ENCODE measurements around the gene NRBP1. TPM values are rescaled to one million over a fixed set of nuclear protein-coding genes. Genes with fewer than 3 reads are reported as not detected.

The NRBP1 gene
- total RNA-seq, 1 donor from 2014 or later = 78.9 TPM

DNA sequence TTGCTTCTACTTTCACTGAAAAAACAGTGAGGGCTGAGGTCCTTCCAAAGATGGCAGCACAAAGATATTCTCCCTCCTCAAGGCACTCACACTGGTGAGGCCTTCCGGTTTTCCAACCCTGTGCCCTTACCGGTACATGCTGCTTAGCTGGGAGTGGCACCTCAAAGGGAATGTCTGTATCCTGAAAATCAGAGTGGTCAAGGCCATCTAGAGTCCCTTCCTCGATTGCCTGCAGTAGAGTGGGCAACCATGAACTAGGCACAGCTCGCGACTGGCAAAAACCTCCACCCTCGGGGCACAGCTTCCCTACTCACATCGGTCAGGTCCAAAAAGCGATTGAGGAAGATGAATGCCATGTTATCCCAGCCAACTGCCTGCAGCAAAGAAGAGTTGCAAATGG, 17.2 kb downstream of the NRBP1 start:
- DNase-seq = no peak
- H3K9me3 Mint-ChIP-seq = no peaks in the 10 kb centered on the region
- no peaks in the 10 kb centered on the region for H3K27me3 Mint-ChIP-seq
- H3K4me1 Mint-ChIP-seq = peaks cover 13% of the 10 kb centered on the region
- intact Hi-C loops (cut with micrococcal nuclease) = no loop called here
- TF ChIP-seq, protein P1, sequence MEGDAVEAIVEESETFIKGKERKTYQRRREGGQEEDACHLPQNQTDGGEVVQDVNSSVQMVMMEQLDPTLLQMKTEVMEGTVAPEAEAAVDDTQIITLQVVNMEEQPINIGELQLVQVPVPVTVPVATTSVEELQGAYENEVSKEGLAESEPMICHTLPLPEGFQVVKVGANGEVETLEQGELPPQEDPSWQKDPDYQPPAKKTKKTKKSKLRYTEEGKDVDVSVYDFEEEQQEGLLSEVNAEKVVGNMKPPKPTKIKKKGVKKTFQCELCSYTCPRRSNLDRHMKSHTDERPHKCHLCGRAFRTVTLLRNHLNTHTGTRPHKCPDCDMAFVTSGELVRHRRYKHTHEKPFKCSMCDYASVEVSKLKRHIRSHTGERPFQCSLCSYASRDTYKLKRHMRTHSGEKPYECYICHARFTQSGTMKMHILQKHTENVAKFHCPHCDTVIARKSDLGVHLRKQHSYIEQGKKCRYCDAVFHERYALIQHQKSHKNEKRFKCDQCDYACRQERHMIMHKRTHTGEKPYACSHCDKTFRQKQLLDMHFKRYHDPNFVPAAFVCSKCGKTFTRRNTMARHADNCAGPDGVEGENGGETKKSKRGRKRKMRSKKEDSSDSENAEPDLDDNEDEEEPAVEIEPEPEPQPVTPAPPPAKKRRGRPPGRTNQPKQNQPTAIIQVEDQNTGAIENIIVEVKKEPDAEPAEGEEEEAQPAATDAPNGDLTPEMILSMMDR (IDR thresholded peaks at IDR 0.05) = no peak
- ATAC-seq (ENCODE audit: low read depth) = no peak
- POLR2A ChIA-PET = no interaction called here
- no peak overlapping the region for H3K27ac Mint-ChIP-seq
- peaks cover 57% of the 10 kb centered on the region for H3K36me3 Mint-ChIP-seq (ENCODE audit: low read depth)
- H3K4me3 Mint-ChIP-seq = no peak overlapping the region
- CTCF ChIA-PET = no interaction called here

DNA sequence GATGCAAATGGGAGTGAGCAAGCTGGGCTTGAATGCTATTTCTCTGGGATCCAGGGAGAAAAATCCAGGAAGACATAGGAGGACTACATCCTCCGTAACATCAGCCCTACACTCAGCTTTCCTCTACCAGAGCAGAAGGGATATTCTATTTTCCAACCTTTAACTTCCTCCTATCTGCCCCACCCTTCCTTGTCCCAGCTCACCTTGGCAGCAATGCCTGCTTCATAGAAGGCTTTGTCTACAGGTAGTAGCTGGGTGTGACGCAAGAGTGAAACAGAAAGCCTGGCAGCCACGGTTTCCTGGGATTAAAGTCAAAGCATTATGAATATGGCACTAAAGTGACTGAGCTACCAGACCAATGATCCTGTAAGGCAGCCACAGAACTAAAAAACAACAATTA, 17.6 kb downstream of the NRBP1 start:
- POLR2A ChIA-PET = no interaction called here
- Mint-ChIP-seq H3K4me1 (peaks cover 13% of the 10 kb centered on the region), H3K27me3 (no peaks in the 10 kb centered on the region), H3K9me3 (no peaks in the 10 kb centered on the region), H3K36me3 (ENCODE audit: low read depth) (peaks cover 54% of the 10 kb centered on the region), H3K4me3 (no peak overlapping the region), H3K27ac (no peak overlapping the region)
- TF ChIP-seq, protein P1 (IDR thresholded peaks at IDR 0.05) = no peak
- ATAC-seq (ENCODE audit: low read depth) (no peak), DNase-seq (no peak)
- intact Hi-C loops (cut with micrococcal nuclease) = no loop called here
- CTCF ChIA-PET = no interaction called here

DNA sequence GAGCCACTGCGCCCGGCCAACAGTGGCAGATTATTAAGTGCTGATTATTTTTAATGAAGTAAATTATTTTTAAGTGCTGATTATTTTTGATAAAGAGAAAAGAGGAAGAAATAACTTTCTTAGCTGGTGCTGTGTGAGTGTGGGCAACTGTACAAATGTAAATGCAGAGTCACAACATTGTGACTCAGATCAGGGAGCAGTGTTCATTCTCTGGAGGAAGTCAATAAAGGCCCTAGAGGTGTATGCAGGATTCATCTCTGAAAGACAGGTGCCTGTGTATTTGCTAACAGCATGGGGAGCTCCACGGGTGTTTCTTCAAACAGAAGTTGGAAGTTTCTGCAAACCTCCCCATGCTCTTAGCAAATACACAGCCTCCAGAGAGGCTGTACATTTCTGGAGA, 19.9 kb downstream of the NRBP1 start:
- no peaks in the 10 kb centered on the region for H3K4me1 Mint-ChIP-seq
- TF ChIP-seq, protein P1 (IDR thresholded peaks at IDR 0.05) = no peak
- peaks cover 45% of the 10 kb centered on the region for H3K36me3 Mint-ChIP-seq (ENCODE audit: low read depth)
- intact Hi-C loops (cut with micrococcal nuclease) = no loop called here
- DNase-seq = no peak
- ATAC-seq (ENCODE audit: low read depth) = no peak
- no peak overlapping the region for H3K27ac Mint-ChIP-seq
- CTCF ChIA-PET = no interaction called here
- POLR2A ChIA-PET = no interaction called here
- no peaks in the 10 kb centered on the region for H3K27me3 Mint-ChIP-seq
- H3K4me3 Mint-ChIP-seq = no peak overlapping the region
- no peaks in the 10 kb centered on the region for H3K9me3 Mint-ChIP-seq

DNA sequence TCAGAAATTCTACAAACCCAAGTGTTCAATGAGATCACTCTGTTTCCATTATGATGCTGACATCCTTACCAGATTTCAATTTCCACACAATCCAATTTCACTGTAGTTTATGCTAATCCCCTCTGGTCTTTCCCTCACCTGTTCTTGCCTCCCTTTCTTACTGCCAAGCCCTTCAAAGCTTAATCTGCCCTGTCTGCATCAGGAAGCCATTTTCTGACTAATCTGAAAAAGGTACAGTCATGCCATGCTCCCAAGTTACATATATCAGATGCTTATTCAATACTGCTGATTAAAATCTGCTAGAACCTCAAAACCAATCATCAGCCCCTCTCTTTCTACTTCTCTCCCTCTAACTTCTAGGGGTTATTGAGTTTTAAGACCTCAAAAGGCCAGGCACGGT, 22.7 kb downstream of the NRBP1 start:
- TF ChIP-seq, protein P1 (IDR thresholded peaks at IDR 0.05) = no peak
- ChIA-PET POLR2A (no interaction called here), CTCF (no interaction called here)
- DNase-seq (no peak), ATAC-seq (ENCODE audit: low read depth) (no peak)
- Mint-ChIP-seq H3K27me3 (no peaks in the 10 kb centered on the region), H3K4me1 (no peaks in the 10 kb centered on the region), H3K9me3 (no peaks in the 10 kb centered on the region), H3K36me3 (ENCODE audit: low read depth) (peaks cover 46% of the 10 kb centered on the region), H3K27ac (no peak overlapping the region), H3K4me3 (no peak overlapping the region)
- intact Hi-C loops (cut with micrococcal nuclease) = no loop called here

DNA sequence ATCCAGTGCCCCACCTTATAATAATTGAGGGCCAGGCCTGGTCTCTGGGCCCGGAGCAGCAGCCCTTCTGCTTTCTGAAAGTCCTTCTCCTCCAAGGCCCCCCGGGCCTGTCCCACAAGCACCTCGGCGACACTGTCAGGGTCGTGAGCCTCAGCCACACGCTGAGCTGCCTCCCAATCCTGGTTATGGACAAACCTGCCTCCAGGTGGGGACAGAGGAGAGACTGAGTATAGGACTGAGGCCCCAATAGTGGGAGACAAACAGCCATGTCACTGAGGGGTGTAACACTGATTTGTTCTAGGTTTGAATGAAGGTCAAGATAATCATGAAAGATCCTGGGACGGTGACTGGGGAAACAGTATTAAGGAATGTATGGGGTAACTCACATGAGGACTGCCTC, 25.5 kb downstream of the NRBP1 start:
- CTCF ChIA-PET = no interaction called here
- H3K4me3 Mint-ChIP-seq = no peak overlapping the region

More for the DNA sequence above, 25.5 kb downstream of the NRBP1 start:
- Mint-ChIP-seq H3K27me3 (no peaks in the 10 kb centered on the region), H3K4me1 (no peaks in the 10 kb centered on the region), H3K27ac (no peak overlapping the region), H3K36me3 (ENCODE audit: low read depth) (peaks cover 41% of the 10 kb centered on the region), H3K9me3 (no peaks in the 10 kb centered on the region)
- ATAC-seq (ENCODE audit: low read depth) (no peak), DNase-seq (no peak)
- TF ChIP-seq, protein P1 (IDR thresholded peaks at IDR 0.05) = no peak
- POLR2A ChIA-PET = no interaction called here
- intact Hi-C loops (cut with micrococcal nuclease) = no loop called here

All from activated B cell treated with CpG ODN at 0.5 μM for 24 hours (primary cell).